T1000 (cell line): ENCODE results near the gene TRABD2B.

Experiments used
- DNase-seq: peaks from one replicate; lab custom pipeline; 2025; ENCODE audit warnings: mixed read lengths; lab: John Stamatoyannopoulos, UW

Gene TRABD2B

GRCh38 chr1:47935856-47936255, 61.3 kb downstream of the TRABD2B start:
- DNase-seq, result no peak

- DNase-seq, result no peak
Observed at GRCh38 chr1:47935163-47935562, 62.0 kb downstream of the TRABD2B start.

- DNase-seq, result peak; percentile 38
Observed at GRCh38 chr1:47934243-47934805, 62.9 kb downstream of the TRABD2B start.

GRCh38 chr1:47932743-47933142, 64.4 kb downstream of the TRABD2B start:
- DNase-seq, result no peak

- DNase-seq, result no peak
Observed at GRCh38 chr1:47931395-47931794, 65.8 kb downstream of the TRABD2B start.

- no peak for DNase-seq
Observed at GRCh38 chr1:47930210-47930840, 66.9 kb downstream of the TRABD2B start.

- DNase-seq, result no peak
Observed at GRCh38 chr1:47927165-47927564, 70.0 kb downstream of the TRABD2B start.

- no peak for DNase-seq
Observed at GRCh38 chr1:47926461-47926999, 70.7 kb downstream of the TRABD2B start.

- no peak for DNase-seq
Observed at GRCh38 chr1:47924270-47925048, 72.7 kb downstream of the TRABD2B start.

GRCh38 chr1:47921935-47922415, 75.2 kb downstream of the TRABD2B start:
- no peak for DNase-seq

- no peak for DNase-seq
Observed at GRCh38 chr1:47919113-47919833, 77.9 kb downstream of the TRABD2B start.

- no peak for DNase-seq
Observed at GRCh38 chr1:47918257-47918867, 78.8 kb downstream of the TRABD2B start.

- no peak for DNase-seq
Observed at GRCh38 chr1:47917687-47918086, 79.5 kb downstream of the TRABD2B start.

GRCh38 chr1:47915677-47916353, 81.4 kb downstream of the TRABD2B start:
- no peak for DNase-seq

GRCh38 chr1:47914952-47915676, 82.1 kb downstream of the TRABD2B start:
- DNase-seq, result no peak

- DNase-seq, result no peak
Observed at GRCh38 chr1:47914218-47914938, 82.8 kb downstream of the TRABD2B start.

GRCh38 chr1:47913225-47913823, 83.9 kb downstream of the TRABD2B start:
- DNase-seq, result no peak

GRCh38 chr1:47912756-47913155, 84.4 kb downstream of the TRABD2B start:
- DNase-seq, result no peak

GRCh38 chr1:47911892-47912291, 85.3 kb downstream of the TRABD2B start:
- DNase-seq, result no peak
